C1 segment of cervical spinal cord (tissue), 14 donors: ENCODE measurements around the gene VAV2.

Source experiments
- DNase-seq, 14 donors: peaks; one replicate each; lab custom pipeline; 2025; lab: John Stamatoyannopoulos, UW

VAV2 gene

GRCh38 chr9:133892193-133892920, 99.8 kb downstream of the VAV2 start:
- no peak for DNase-seq

DNA sequence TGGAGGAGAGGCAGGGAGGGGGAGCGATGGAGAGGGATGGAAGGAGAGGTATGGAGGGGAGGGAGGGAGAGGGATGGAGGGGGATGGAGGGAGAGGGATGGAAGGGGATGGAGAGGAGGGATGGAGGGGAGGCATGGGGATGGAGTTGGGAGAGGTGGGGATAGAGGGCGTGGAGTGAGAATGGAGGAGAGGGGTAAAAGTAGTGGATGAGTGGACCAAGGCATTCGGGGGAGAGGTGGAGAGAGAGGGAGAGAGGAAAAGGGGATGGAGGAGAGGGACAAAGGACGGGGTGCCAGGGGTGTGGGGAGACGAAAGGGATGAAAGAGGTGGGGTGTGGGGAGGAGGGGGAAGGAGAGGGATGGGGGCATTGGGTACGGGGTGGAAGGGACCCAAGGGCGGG, 100.4 kb downstream of the VAV2 start:
- DNase-seq: no peak

DNA sequence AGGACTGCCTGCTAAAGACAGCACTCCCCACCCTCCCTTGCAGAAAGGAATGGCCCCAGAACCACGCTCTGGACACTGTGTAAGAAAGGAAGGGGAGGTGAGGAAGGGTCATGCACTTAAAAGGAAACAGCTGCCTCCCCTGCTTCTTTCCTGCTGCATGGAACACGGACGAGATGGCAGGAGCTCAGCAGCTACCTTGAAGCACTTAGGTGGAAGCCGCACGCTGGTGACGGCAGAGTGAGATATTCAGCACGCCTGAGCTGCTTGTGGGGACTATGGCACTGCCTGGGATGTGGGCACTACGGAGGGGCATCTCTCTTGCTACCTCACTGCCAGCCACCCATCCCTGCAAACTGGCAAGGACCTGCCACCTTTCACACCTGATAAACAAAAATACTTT, 101.5 kb downstream of the VAV2 start:
- DNase-seq: no peak

GRCh38 chr9:133889584-133890301, 102.4 kb downstream of the VAV2 start:
- peak in 6 of 14 donors; percentile 8 to 72 (median 24) for DNase-seq

- peak in 5 of 14 donors; percentile 10 to 32 (median 16) for DNase-seq
Measured at GRCh38 chr9:133888809-133889491, 103.2 kb downstream of the VAV2 start.

DNA sequence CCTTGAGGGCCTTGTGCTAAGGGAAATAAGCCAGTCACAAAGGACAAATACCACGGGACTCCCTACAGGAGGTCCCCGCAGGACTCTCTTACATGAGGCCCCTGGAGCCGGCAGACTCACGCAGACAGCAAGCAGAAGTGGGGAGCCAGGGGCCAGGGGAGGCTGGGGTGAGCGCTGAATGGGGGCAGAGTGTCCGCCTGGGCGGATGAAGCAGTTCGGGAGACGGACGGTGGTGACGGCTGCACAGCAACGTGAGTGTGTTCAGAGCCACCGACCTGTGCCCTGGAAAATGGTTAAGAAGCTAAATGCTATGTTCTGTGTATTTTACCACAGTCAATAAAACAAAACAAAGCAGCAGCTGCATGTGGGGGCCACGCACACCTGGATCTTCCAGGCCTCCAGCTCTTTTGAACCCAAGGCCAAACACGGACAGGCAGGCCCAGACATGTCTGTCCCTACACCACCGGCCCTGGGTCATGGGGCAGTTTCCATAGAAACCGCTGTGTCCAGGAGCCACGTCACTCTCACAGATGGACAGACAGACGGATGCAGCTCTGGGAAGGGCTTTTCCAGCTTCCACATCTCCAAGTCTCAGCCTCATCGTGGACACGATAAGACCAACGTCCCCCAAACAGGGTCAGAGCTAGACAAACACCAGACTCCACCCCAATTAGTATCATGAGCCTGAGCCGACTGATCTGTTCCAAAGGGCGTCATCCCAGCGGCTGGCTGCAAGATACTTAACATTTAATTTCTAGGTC, 103.9 kb downstream of the VAV2 start:
- no peak for DNase-seq

DNA sequence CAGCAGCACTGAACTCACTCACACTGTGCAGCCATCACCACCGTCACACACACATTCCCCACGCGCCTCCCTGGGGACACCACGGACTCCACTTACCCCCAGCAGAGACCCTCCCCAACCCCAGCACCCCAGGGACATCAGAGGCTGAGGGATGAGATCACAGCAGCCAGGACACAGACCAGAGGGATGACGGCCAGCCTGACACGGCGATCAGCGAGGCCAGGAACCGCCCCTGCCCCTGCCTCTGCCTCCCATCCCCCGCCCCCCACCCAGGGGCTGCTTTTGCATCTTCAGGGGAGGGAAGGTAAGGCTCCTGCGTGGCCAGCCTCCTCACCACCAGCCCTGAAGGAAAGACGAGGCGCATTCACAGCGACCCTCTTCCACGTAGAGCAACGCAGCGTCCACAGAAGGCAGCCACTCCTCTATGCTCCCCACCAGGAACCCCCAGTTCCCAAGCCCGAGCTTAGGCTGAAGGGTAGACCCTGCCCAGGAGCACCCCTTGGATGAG, 104.5 kb downstream of the VAV2 start:
- no peak for DNase-seq

GRCh38 chr9:133886563-133887501, 105.3 kb downstream of the VAV2 start:
- DNase-seq: no peak

GRCh38 chr9:133884907-133885744, 107.0 kb downstream of the VAV2 start:
- DNase-seq: no peak

DNA sequence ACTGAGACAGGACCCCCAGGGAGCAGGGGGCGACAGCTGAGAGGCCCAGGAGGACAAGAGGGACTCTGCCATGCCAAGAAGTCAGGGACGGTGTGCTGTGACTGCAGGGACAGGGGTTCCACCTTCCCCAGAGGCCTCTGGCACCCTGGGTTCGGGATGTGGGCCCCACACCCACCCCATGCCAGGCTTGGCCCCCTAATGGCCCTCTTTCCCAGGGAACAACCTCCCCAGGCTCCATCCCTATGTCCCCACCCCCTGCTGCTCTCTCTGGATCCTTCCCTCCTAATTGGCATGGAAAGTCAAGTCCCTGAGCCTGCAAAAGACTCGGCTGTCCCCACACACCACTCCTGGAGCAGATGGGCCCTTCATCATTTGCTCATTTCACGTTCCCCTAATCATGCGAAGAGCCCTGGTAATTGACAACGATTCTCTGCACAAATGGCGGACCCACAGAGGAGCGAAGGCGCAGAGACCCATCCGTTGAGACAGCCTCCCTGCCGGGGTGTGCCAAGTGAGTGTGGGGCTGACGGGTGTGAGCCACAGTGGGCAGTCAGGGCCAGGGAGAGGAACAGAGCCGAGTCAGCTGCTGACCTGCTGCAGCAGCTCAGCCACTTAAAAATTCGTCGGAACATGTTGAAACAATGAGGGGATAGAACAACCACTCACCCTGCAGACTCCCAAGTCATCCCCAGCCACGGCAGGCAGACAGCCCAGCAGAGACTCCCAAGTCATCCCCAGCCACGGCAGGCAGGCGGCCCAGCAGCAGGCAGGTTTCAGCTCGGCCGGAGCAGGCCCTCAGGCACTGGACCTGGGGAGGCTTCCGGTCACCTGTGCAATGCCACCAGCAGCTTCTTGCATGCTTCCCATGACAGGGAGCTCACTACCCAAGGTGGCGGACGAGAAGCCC, 109.0 kb downstream of the VAV2 start:
- peak in 5 of 14 donors; percentile 11 to 49 (median 13) for DNase-seq

DNA sequence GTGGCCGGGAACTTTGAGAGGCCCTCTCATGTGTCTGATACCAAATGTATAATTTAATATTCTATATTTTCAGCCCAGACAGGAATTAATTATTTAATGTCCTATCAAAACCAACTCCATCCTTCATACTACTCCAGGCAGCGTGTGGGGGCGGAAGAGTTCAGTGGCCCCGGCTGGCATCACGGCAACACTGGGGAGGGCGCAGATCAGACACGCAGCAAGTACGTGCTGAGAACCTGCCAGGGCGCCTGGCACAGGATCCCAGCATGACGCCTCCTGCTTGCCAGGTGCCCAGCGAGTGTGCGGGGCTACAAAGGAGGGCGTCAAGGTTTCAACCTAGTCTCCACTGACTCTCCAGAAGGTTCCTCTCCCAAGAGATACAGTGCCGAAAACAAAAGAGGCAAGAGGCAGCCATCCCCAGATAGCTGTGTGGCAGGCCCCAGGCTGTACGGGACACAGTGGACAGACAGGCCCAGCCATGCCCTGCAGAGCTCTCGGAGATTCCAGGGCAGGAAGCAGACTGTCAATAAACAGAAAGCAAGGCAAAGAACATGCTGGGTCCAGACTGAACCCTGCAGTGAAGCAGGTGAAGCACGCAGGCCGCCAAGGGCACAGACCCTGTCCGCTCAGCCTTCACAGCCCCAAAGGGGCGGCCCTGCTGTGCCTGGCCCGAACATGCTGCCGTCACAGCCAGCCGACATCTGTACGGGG, 110.3 kb downstream of the VAV2 start:
- no peak for DNase-seq

GRCh38 chr9:133880851-133881661, 111.1 kb downstream of the VAV2 start:
- no peak for DNase-seq

DNA sequence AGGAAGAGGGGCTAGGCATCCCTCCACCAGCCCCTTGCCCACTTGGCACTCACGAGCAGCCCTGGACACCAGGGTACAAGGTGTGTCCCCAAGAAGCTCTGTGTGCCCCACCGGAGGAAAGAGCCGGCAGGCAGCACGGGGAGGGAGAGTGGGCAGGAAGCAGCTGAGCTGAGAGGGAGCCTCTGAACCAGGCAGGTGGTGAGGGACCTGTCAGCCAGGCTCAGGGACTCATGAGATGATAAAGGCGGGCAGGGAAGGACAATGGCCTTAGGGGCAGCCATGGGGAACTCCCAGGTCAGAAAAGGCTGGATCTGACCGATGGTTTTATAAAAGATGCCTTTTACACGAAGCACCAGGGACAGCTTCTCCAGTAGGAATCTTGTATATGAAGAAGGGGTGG, 112.0 kb downstream of the VAV2 start:
- DNase-seq: no peak

DNA sequence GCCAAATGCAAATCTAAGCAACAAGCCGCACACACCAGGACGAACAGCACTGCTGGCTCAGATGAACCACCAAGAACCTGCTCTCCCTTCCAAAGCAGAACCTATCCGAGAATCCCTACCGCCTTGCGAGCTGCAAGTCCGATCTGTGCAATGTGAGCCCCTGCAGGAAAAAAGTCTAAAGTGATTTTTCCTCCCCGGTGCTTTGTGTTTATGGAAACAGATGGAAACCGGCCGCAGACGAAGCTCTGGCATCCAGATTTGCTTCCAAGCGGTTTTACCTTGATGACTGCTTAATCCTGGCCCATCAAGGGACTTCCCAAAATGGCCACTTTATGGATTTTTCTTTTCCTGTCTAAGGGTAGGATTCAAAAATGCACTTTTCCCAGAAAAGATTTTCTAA, 112.5 kb downstream of the VAV2 start:
- no peak for DNase-seq

- DNase-seq: no peak
Measured at GRCh38 chr9:133878402-133878801, 113.7 kb downstream of the VAV2 start.

- no peak for DNase-seq
Measured at GRCh38 chr9:133877967-133878366, 114.2 kb downstream of the VAV2 start.

GRCh38 chr9:133877327-133877726, 114.8 kb downstream of the VAV2 start:
- DNase-seq: no peak
